T-helper 1 cell treated with Interleukin-12 subunit alpha and Interleukin-12 subunit beta and Interleukin-4 antibody, amounts not matched to agents 30 μg/mL and 1 μg/mL, for 36 hours (primary cell): Measurements from ENCODE around the gene SPATA9.

Experiments used
- H3K27ac Mint-ChIP-seq: one replicate; pipeline ENCODE4 v1.8.0; 2021; ENCODE audit warnings: mild to moderate bottlenecking, mixed read lengths
- H3K27me3 Mint-ChIP-seq: one replicate; pipeline ENCODE4 v1.8.0; 2021; ENCODE audit warnings: low read depth, mixed read lengths
- H3K36me3 Mint-ChIP-seq: one replicate; pipeline ENCODE4 v1.8.0; 2021; ENCODE audit warnings: low read depth, mixed read lengths
- H3K4me1 Mint-ChIP-seq: one replicate; pipeline ENCODE4 v1.8.0; 2021; ENCODE audit warnings: low read depth, mixed read lengths
- H3K4me3 Mint-ChIP-seq: one replicate; pipeline ENCODE4 v1.8.0; 2021; ENCODE audit warnings: mild to moderate bottlenecking, moderate library complexity, mixed read lengths
- H3K9me3 Mint-ChIP-seq: one replicate; pipeline ENCODE4 v1.8.0; 2021; ENCODE audit warnings: mixed read lengths

The SPATA9 gene

DNA sequence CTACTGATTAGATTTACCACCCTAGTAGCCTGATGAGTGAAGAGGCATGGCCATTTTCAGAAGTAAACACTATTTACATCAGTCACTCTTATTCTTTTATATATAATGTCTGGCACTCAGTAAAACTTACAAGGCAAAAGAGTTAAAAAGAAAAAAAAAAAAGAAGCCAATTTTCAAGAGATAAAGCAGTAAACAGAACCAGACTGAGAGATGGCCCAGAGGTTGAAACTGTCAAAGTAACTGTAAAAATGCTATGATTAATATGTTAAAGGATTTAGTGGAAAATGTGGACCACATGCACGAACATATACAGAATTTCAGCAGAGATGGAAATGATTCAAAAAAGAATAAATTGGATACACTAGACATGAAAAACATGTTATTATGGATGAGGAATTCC, 69.3 kb downstream of the SPATA9 start:
- no peak overlapping the region for H3K4me3 Mint-ChIP-seq
- H3K27me3 Mint-ChIP-seq: peaks cover 8% of the 10 kb centered on the region
- no peak overlapping the region for H3K27ac Mint-ChIP-seq
- peaks cover 9% of the 10 kb centered on the region for H3K4me1 Mint-ChIP-seq
- H3K9me3 Mint-ChIP-seq: peaks cover 18% of the 10 kb centered on the region
- H3K36me3 Mint-ChIP-seq: peaks cover 8% of the 10 kb centered on the region

DNA sequence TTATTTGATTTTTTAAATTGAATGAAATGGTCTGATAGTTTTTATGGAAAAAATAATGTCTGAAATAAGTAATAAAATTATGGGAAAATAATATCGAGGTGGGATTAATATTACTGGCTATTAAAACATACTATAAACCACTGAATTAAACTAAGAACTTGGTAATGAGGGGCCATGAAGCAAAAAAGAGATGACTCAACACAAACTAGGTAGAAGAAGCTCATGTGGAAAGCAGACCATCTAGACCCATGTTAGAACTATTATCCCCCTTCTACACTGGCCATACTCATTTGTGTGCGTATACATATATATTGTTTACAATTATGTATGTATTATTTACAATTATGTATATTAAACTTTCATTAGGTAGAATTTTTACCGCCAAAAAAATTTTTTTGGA, 71.4 kb downstream of the SPATA9 start:
- Mint-ChIP-seq H3K27me3 (no peaks in the 10 kb centered on the region), H3K4me1 (peaks cover 9% of the 10 kb centered on the region), H3K36me3 (peaks cover 11% of the 10 kb centered on the region), H3K4me3 (no peak overlapping the region), H3K27ac (no peak overlapping the region), H3K9me3 (peaks cover 18% of the 10 kb centered on the region)

DNA sequence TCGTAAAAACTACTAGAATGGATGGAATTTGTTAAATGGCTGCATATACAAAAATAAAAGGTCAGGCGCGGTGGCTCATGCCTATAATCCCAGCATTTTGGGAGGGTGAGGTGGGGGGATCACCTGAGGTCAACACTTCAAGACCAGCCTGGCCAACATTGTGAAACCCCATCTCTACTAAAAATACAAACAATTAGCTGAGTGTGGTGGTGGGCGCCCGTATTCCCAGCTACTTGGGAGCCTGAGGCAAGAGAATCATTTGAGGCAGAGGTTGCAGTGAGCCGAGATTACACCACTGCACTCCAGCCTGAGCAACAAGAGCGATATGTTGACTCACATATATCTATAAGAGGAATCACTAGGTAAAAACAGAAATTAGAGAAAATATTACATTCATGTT, 72.2 kb downstream of the SPATA9 start:
- Mint-ChIP-seq H3K9me3 (peaks cover 18% of the 10 kb centered on the region), H3K36me3 (peaks cover 11% of the 10 kb centered on the region), H3K27me3 (no peaks in the 10 kb centered on the region), H3K27ac (no peak overlapping the region), H3K4me3 (no peak overlapping the region), H3K4me1 (peaks cover 7% of the 10 kb centered on the region)

DNA sequence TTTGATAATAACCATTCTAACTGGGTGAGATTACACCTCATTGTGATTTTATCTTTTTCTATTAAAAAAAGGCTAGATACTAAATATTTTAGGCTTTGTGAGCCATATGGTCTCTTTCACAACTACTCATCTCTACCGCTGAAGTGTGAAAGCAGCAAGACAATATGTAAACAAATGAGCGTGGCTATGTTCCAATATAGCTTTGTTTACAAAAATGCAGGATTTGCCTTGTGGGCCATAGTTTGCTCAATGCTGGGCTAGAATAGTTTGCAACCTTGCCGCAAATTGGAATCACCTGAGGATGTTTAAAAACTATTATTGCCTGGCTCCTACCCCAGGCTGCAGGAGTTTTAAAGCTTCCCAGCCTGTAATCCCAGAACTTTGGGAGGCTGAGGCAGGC, 73.1 kb downstream of the SPATA9 start:
- Mint-ChIP-seq H3K27me3 (no peaks in the 10 kb centered on the region), H3K27ac (no peak overlapping the region), H3K36me3 (peaks cover 9% of the 10 kb centered on the region), H3K4me3 (no peak overlapping the region), H3K4me1 (peaks cover 4% of the 10 kb centered on the region), H3K9me3 (peaks cover 18% of the 10 kb centered on the region)
